Left ventricle myocardium inferior (tissue), 1 donor: ENCODE measurements around the gene MAP7D3. TPM values are rescaled to one million over a fixed set of nuclear protein-coding genes. Genes with fewer than 3 reads are reported as not detected.

Experiments used
- DNase-seq: peaks from one replicate; pipeline ENCODE4 v3.0.0-alpha.2; 2020
- H3K27ac ChIP-seq: fragments of 200-600 bp; replicated peaks from 2 replicates; pipeline ENCODE4 v1.8.0; 2021
- H3K27me3 ChIP-seq: fragments of 200-600 bp; 2 replicates; pipeline ENCODE4 v1.8.0; 2021; ENCODE audit warnings: low read depth
- H3K36me3 ChIP-seq: fragments of 200-600 bp; 2 replicates; pipeline ENCODE4 v1.8.0; 2021
- H3K4me1 ChIP-seq: fragments of 200-600 bp; 2 replicates; pipeline ENCODE4 v1.8.0; 2021
- H3K4me3 ChIP-seq: fragments of 200-600 bp; 2 replicates; pipeline ENCODE4 v1.8.0; 2021; ENCODE audit warnings: mild to moderate bottlenecking, moderate library complexity
- H3K9me3 ChIP-seq: fragments of 200-600 bp; replicated peaks from 2 replicates; pipeline ENCODE4 v1.8.0; 2021
- intact Hi-C: fragments of 100-400 bp; cut with micrococcal nuclease; formaldehyde crosslinking; loops from one replicate; pipeline ENCODE4 v1.11.0; 2022
- total RNA-seq: library from RNA; stranded (reverse); fragmentation: NEBNext Ultra II Directional; extraction: Animal tissue kit (Norgen Biotek cat#: 25700); gene quantifications from one replicate; pipeline ENCODE4 v1.2.1, GENCODE V29; 2021
- TF ChIP-seq, protein P1 (sequence below): fragments of 200-600 bp; IDR thresholded peaks from 2 replicates; pipeline ENCODE4 v1.8.0; 2021; ENCODE audit warnings: antibody characterized with exemption, mild to moderate bottlenecking, borderline replicate concordance
- donor health status: DM: no; HTN: yes; CAD: no; lungs with severe emphysema.

Gene MAP7D3
- total RNA-seq, 1 donor from 2014 or later = 13.8 TPM

- Histone ChIP-seq H3K27me3 (no peaks in the 10 kb centered on the region), H3K4me3 (no peak overlapping the region), H3K36me3 (no peaks in the 10 kb centered on the region), H3K27ac (no peak overlapping the region), H3K4me1 (no peaks in the 10 kb centered on the region), H3K9me3 (no peaks in the 10 kb centered on the region)
- no peak for DNase-seq
- intact Hi-C loops = no loop called here
- TF ChIP-seq, protein P1, sequence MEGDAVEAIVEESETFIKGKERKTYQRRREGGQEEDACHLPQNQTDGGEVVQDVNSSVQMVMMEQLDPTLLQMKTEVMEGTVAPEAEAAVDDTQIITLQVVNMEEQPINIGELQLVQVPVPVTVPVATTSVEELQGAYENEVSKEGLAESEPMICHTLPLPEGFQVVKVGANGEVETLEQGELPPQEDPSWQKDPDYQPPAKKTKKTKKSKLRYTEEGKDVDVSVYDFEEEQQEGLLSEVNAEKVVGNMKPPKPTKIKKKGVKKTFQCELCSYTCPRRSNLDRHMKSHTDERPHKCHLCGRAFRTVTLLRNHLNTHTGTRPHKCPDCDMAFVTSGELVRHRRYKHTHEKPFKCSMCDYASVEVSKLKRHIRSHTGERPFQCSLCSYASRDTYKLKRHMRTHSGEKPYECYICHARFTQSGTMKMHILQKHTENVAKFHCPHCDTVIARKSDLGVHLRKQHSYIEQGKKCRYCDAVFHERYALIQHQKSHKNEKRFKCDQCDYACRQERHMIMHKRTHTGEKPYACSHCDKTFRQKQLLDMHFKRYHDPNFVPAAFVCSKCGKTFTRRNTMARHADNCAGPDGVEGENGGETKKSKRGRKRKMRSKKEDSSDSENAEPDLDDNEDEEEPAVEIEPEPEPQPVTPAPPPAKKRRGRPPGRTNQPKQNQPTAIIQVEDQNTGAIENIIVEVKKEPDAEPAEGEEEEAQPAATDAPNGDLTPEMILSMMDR = no peak
These were observed 24.4 kb upstream of the MAP7D3 start for GRCh38 chrX:136275553-136275952.

- Histone ChIP-seq H3K36me3 (no peaks in the 10 kb centered on the region), H3K27me3 (no peaks in the 10 kb centered on the region), H3K27ac (peak overlapping the region; percentile 27), H3K4me1 (no peaks in the 10 kb centered on the region), H3K4me3 (no peak overlapping the region), H3K9me3 (no peaks in the 10 kb centered on the region)
- TF ChIP-seq, protein P1 = no peak
- no peak for DNase-seq
- intact Hi-C loops = no loop called here
These were observed 22.8 kb upstream of the MAP7D3 start for GRCh38 chrX:136273986-136274385.

DNA sequence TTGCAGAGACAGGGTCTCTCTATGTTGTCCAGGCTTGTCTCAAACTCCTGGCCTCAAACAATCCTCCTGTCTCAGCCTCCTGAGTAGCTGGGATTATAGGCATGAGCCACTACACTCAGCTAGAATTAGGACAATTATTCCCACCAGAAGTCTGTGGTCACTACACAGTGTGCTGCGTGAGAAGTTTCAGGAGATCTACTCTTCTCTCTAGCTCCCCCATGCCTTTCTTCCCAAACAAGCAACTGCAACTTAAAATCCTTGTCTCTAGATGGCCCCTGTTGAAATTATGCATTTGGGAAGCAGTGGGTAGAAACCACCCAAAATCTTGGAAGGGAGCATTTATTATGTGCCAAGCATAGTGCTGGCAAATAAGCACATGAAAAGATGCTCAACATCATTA lies 21.1 kb upstream of the MAP7D3 start:
- intact Hi-C loops = no loop called here
- Histone ChIP-seq H3K4me1 (no peaks in the 10 kb centered on the region), H3K27me3 (no peaks in the 10 kb centered on the region), H3K36me3 (no peaks in the 10 kb centered on the region), H3K9me3 (no peaks in the 10 kb centered on the region), H3K4me3 (no peak overlapping the region), H3K27ac (no peak overlapping the region)
- DNase-seq = no peak
- TF ChIP-seq, protein P1 = no peak

DNA sequence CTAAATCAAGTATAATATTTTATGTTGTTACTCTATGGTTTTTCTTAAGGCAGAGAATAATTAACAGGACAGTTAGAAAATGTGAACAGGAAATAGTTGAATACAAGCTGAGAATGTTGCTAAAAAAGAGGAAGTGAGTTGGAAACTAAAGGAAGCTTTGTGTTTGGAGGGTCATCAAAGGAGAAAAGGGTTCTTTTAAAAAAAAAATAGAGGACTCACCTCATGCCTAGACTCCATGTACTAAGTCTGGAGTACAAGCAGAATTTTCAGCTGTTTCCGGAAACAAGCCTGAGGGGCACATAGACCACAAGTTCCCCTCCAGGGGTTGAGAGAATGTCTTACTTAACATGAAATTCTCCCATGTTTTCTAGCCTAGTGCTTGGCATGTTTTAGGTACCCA lies 20.1 kb upstream of the MAP7D3 start:
- Histone ChIP-seq H3K27ac (no peak overlapping the region), H3K9me3 (no peaks in the 10 kb centered on the region), H3K4me3 (no peak overlapping the region), H3K27me3 (no peaks in the 10 kb centered on the region), H3K36me3 (no peaks in the 10 kb centered on the region), H3K4me1 (no peaks in the 10 kb centered on the region)
- DNase-seq = no peak
- TF ChIP-seq, protein P1 = no peak
- intact Hi-C loops = no loop called here

DNA sequence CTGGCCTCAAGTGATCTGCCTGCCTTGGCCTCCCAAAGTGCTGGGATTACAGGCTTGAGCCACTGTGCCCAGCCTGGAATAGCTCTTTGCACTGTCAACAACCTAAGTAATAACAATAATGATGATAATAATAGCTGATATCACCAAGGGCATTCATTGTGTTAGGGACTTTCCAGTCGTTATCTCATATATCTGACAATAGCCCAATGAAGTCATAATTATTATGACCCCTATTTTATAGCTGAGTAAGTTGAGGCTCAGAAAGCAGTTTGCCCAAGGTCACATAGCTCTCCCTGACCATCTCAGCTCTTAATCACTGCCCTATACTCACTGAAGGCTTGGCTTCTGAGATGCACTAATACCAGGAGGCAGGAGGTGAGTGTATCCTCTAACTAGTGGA lies 18.7 kb upstream of the MAP7D3 start:
- Histone ChIP-seq H3K27ac (no peak overlapping the region), H3K36me3 (no peaks in the 10 kb centered on the region), H3K27me3 (no peaks in the 10 kb centered on the region), H3K9me3 (no peaks in the 10 kb centered on the region), H3K4me3 (no peak overlapping the region), H3K4me1 (no peaks in the 10 kb centered on the region)
- TF ChIP-seq, protein P1 = no peak
- DNase-seq = no peak
- intact Hi-C loops = no loop called here
